PC-9 (cell line): Measurements from ENCODE around the gene DEXI. TPM values are rescaled to one million over a fixed set of nuclear protein-coding genes. Genes with fewer than 3 reads are reported as not detected.

ENCODE experiments used
- BruUV-seq: library from RNA; stranded (reverse); fragments of 400-500 nt; replicated peaks from 2 replicates; lab custom pipeline; 2021; lab: Mats Ljungman, UMichigan
- CTCF ChIA-PET: fragments of 300-600 bp; sonication (Branson Sonifier 250); formaldehyde crosslinking; loops from one replicate; lab custom pipeline; 2022; ENCODE audit warnings: antibody characterized with exemption; lab: Charles Lee
- POLR2A ChIA-PET: fragments of 300-600 bp; sonication (Branson Sonifier 250); formaldehyde crosslinking; loops from one replicate; lab custom pipeline; 2022; ENCODE audit warnings: antibody characterized with exemption; ENCODE audit not compliant: unreplicated experiment; lab: Charles Lee
- DNase-seq, 2 experiments: peaks; one replicate each; pipeline versions ENCODE4 v3.0.0 to v3.0.0-alpha.2; 2015 to 2022; ENCODE audit warnings: mixed read lengths in 1 of 2
- H2AFZ ChIP-seq: fragments of 200-600 bp; sonication (generic); 2 replicates; pipeline ENCODE4 v1.8.1; 2017; ENCODE audit warnings: antibody characterized with exemption
- H3F3A ChIP-seq: fragments of 200-600 bp; sonication (generic); 2 replicates; pipeline ENCODE4 v1.8.1; 2017; ENCODE audit warnings: antibody characterized with exemption, mild to moderate bottlenecking, low read depth; ENCODE audit not compliant: insufficient read depth
- H3K27ac ChIP-seq: fragments of 200-600 bp; sonication (generic); 2 replicates; pipeline ENCODE4 v1.6.1; 2016; ENCODE audit warnings: mixed run types
- H3K27me3 ChIP-seq: fragments of 200-600 bp; sonication (generic); 2 replicates; pipeline ENCODE4 v1.6.1; 2016; ENCODE audit warnings: low read depth, mixed run types; ENCODE audit not compliant: insufficient read depth
- H3K36me3 ChIP-seq: fragments of 200-600 bp; sonication (generic); 2 replicates; pipeline ENCODE4 v1.6.1; 2016; ENCODE audit warnings: low read depth, mixed run types
- H3K4me1 ChIP-seq: fragments of 200-600 bp; sonication (generic); replicated peaks from 2 replicates; pipeline ENCODE4 v1.6.1; 2016; ENCODE audit warnings: mixed run types; ENCODE audit not compliant: insufficient read depth
- H3K4me2 ChIP-seq: fragments of 200-600 bp; sonication (generic); 2 replicates; pipeline ENCODE4 v1.6.1; 2017; ENCODE audit warnings: mixed run types
- H3K4me3 ChIP-seq: fragments of 200-600 bp; sonication (generic); 2 replicates; pipeline ENCODE4 v1.6.1; 2016; ENCODE audit warnings: mixed run types
- H3K79me2 ChIP-seq: fragments of 200-600 bp; sonication (generic); 2 replicates; pipeline ENCODE4 v1.6.1; 2017; ENCODE audit warnings: low read depth, mixed run types
- H3K9me2 ChIP-seq: fragments of 200-600 bp; sonication (generic); 2 replicates; pipeline ENCODE4 v1.8.1; 2017; ENCODE audit warnings: mild to moderate bottlenecking; ENCODE audit not compliant: insufficient read depth
- H3K9me3 ChIP-seq: fragments of 200-600 bp; sonication (generic); 2 replicates; pipeline ENCODE4 v1.8.1; 2016; ENCODE audit warnings: low read depth; ENCODE audit not compliant: insufficient read depth
- H4K20me1 ChIP-seq: fragments of 200-600 bp; sonication (generic); 2 replicates; pipeline ENCODE4 v1.8.1; 2017; ENCODE audit not compliant: insufficient read depth
- CTCF ChIP-seq: fragments of 200-600 bp; sonication (generic); conservative IDR thresholded peaks from 2 replicates; pipeline ENCODE4 v1.6.1; 2017; ENCODE audit warnings: mixed run types, antibody characterized with exemption, mild to moderate bottlenecking, moderate library complexity
- EZH2 ChIP-seq: fragments of 200-600 bp; sonication (generic); IDR thresholded peaks from 2 replicates; pipeline ENCODE4 v1.8.0; 2017; ENCODE audit warnings: antibody characterized with exemption, low read depth
- intact Hi-C: fragments of 100-400 bp; cut with micrococcal nuclease; formaldehyde crosslinking; loops from one replicate; pipeline ENCODE4 v1.10.0; 2022; ENCODE audit not compliant: unreplicated experiment
- total RNA-seq: library from RNA; stranded (reverse); gene quantifications from 2 replicates; pipeline ENCODE4 v1.2.3, GENCODE V29; 2021

Gene DEXI
- total RNA-seq, 1 experiment from 2014 or later: 33.1 TPM

GRCh38 chr16:10907757-10908045, 34.6 kb downstream of the DEXI start:
- Histone ChIP-seq H3K36me3 (no peaks in the 10 kb centered on the region), H3K9me2 (no peaks in the 10 kb centered on the region), H3K27ac (no peak overlapping the region), H3K4me3 (no peak overlapping the region), H3K4me2 (no peak overlapping the region), H4K20me1 (no peaks in the 10 kb centered on the region), H3K27me3 (peaks cover 17% of the 10 kb centered on the region; the same call in 1 of the 2 replicates), H3F3A (no peaks in the 10 kb centered on the region), H3K4me1 (no peaks in the 10 kb centered on the region), H3K79me2 (no peaks in the 10 kb centered on the region), H2AFZ (no peak overlapping the region), H3K9me3 (no peaks in the 10 kb centered on the region)
- intact Hi-C loops: no loop called here
- ChIA-PET CTCF (no interaction called here), POLR2A (no interaction called here)
- TF ChIP-seq EZH2: no peak
- no peak for DNase-seq
- BruUV-seq: no TSS peak

- POLR2A ChIA-PET: no interaction called here
- no peak for DNase-seq
- Histone ChIP-seq H3K4me2 (no peak overlapping the region), H3K27ac (no peak overlapping the region), H2AFZ (no peak overlapping the region), H3K4me1 (no peaks in the 10 kb centered on the region), H3K79me2 (no peaks in the 10 kb centered on the region), H3F3A (no peaks in the 10 kb centered on the region), H3K9me2 (no peaks in the 10 kb centered on the region), H3K4me3 (no peak overlapping the region), H3K36me3 (no peaks in the 10 kb centered on the region), H3K27me3 (peaks cover 22% of the 10 kb centered on the region; the same call in 1 of the 2 replicates), H3K9me3 (no peaks in the 10 kb centered on the region), H4K20me1 (no peaks in the 10 kb centered on the region)
- CTCF ChIA-PET: interaction anchor here (0.5 kb wide), 1 partner anchor 651 kb away, joined by 3 read pairs; no protein-coding TSS in a partner anchor
- TF ChIP-seq CTCF (no peak), EZH2 (no peak)
- BruUV-seq: no TSS peak
- intact Hi-C loops: no loop called here
Measured at GRCh38 chr16:10906914-10907756, 35.1 kb downstream of the DEXI start.

- H3K36me3 ChIP-seq: no peaks in the 10 kb centered on the region
- H3K9me3 ChIP-seq: no peaks in the 10 kb centered on the region
- DNase-seq: no peak
- ChIA-PET POLR2A (no interaction called here), CTCF (no interaction called here)
- no peaks in the 10 kb centered on the region for H4K20me1 ChIP-seq
- H3K9me2 ChIP-seq: no peaks in the 10 kb centered on the region
- no peak overlapping the region for H3K4me2 ChIP-seq
- BruUV-seq: no TSS peak
- no peaks in the 10 kb centered on the region for H3F3A ChIP-seq
- H3K79me2 ChIP-seq: no peaks in the 10 kb centered on the region
- H2AFZ ChIP-seq: no peak overlapping the region
- TF ChIP-seq CTCF (no peak), EZH2 (no peak)
- peaks cover 23% of the 10 kb centered on the region; the same call in 1 of the 2 replicates for H3K27me3 ChIP-seq
- no peaks in the 10 kb centered on the region for H3K4me1 ChIP-seq
- H3K27ac ChIP-seq: no peak overlapping the region
- no peak overlapping the region for H3K4me3 ChIP-seq
- intact Hi-C loops: no loop called here
Measured at GRCh38 chr16:10906482-10906881, 35.8 kb downstream of the DEXI start.
